Mesenchymal stem cell (in vitro differentiated cells and primary cell): ENCODE measurements around the gene C2orf81.

Experiments
- DNase-seq: peaks from one replicate; pipeline ENCODE4 v3.0.0-alpha.2; 2013
- H2AFZ ChIP-seq: one replicate; pipeline ENCODE4 v1.6.1; 2013; ENCODE audit warnings: low read depth, mild to moderate bottlenecking, control low read depth, inconsistent platforms, low read length, moderate library complexity
- H2AK5ac ChIP-seq: 2 replicates; pipeline ENCODE4 v1.6.1; 2013; ENCODE audit warnings: low read length, moderate library complexity, mild to moderate bottlenecking, inconsistent platforms; ENCODE audit not compliant: severe bottlenecking
- H2BK120ac ChIP-seq: one replicate; pipeline ENCODE4 v1.6.1; 2013; ENCODE audit warnings: low read depth, mild to moderate bottlenecking, inconsistent platforms, low read length, moderate library complexity
- H2BK12ac ChIP-seq, 2 experiments: one replicate each; pipeline ENCODE4 v1.6.1; 2013; ENCODE audit warnings: inconsistent platforms in 2 of 2, low read length in 2 of 2, mild to moderate bottlenecking in 2 of 2, moderate library complexity in 2 of 2, control low read depth in 1 of 2
- H2BK15ac ChIP-seq: one replicate; pipeline ENCODE4 v1.6.1; 2013; ENCODE audit warnings: mild to moderate bottlenecking, low read depth, inconsistent platforms; ENCODE audit not compliant: poor library complexity, severe bottlenecking
- H2BK5ac ChIP-seq: 2 replicates; pipeline ENCODE4 v1.6.1; 2013; ENCODE audit warnings: low read depth, mild to moderate bottlenecking, low read length, control low read depth, inconsistent platforms; ENCODE audit not compliant: poor library complexity, severe bottlenecking
- H3K14ac ChIP-seq, 2 experiments: one replicate each; pipeline ENCODE4 v1.6.1; 2013; ENCODE audit warnings: inconsistent platforms in 2 of 2, low read length in 2 of 2, control low read depth in 1 of 2, mild to moderate bottlenecking in 1 of 2, moderate library complexity in 1 of 2
- H3K18ac ChIP-seq, 2 experiments: one replicate each; pipeline ENCODE4 v1.6.1; 2013; ENCODE audit warnings: inconsistent platforms in 2 of 2, low read length in 2 of 2, control low read depth in 1 of 2, low read depth in 1 of 2, mild to moderate bottlenecking in 1 of 2
- H3K23ac ChIP-seq, 2 experiments: one replicate each; pipeline ENCODE4 v1.6.1; 2013; ENCODE audit warnings: inconsistent platforms in 2 of 2, low read length in 2 of 2, mild to moderate bottlenecking in 2 of 2, moderate library complexity in 2 of 2, control low read depth in 1 of 2
- H3K27ac ChIP-seq: 2 replicates; pipeline ENCODE4 v1.5.1; 2013; ENCODE audit warnings: mild to moderate bottlenecking, moderate library complexity, low read length, control low read depth, inconsistent platforms; ENCODE audit not compliant: poor library complexity, severe bottlenecking
- H3K27me3 ChIP-seq, 2 experiments: 2 replicates each; pipeline versions ENCODE4 v1.6.1 to v1.7.0; 2013; ENCODE audit warnings: low read length in 2 of 2, mild to moderate bottlenecking in 2 of 2, moderate library complexity in 2 of 2, control low read depth in 1 of 2, inconsistent platforms in 1 of 2; ENCODE audit not compliant: control insufficient read depth in 1 of 2, insufficient read depth in 1 of 2
- H3K36me3 ChIP-seq, 2 experiments: 2 replicates each; pipeline versions ENCODE4 v1.6.1 to v1.7.0; 2013; ENCODE audit warnings: low read length in 2 of 2, control low read depth in 1 of 2, inconsistent platforms in 1 of 2, low read depth in 1 of 2, mild to moderate bottlenecking in 1 of 2; ENCODE audit not compliant: insufficient read depth in 2 of 2, control insufficient read depth in 1 of 2
- H3K4ac ChIP-seq, 2 experiments: one replicate each; pipeline ENCODE4 v1.6.1; 2013; ENCODE audit warnings: inconsistent platforms in 2 of 2, low read length in 2 of 2, mild to moderate bottlenecking in 2 of 2, moderate library complexity in 2 of 2, control low read depth in 1 of 2, low read depth in 1 of 2
- H3K4me1 ChIP-seq: 2 replicates; pipeline ENCODE4 v1.6.1; 2013; ENCODE audit warnings: low read depth, low read length, control low read depth; ENCODE audit not compliant: control insufficient read depth, insufficient read depth
- H3K4me2 ChIP-seq: 2 replicates; pipeline ENCODE4 v1.6.1; 2013; ENCODE audit warnings: low read length, mild to moderate bottlenecking, inconsistent platforms; ENCODE audit not compliant: poor library complexity, severe bottlenecking
- H3K4me3 ChIP-seq, 2 experiments: 2 replicates each; pipeline versions ENCODE4 v1.5.1 to v1.7.0; 2013; ENCODE audit warnings: low read length in 2 of 2, mild to moderate bottlenecking in 2 of 2, control low read depth in 1 of 2, low read depth in 1 of 2; ENCODE audit not compliant: insufficient read depth in 1 of 2
- H3K79me1 ChIP-seq: replicated peaks from 2 replicates; pipeline ENCODE4 v1.6.1; 2013; ENCODE audit warnings: mild to moderate bottlenecking, control low read depth, low read length, inconsistent platforms; ENCODE audit not compliant: poor library complexity, severe bottlenecking
- H3K9ac ChIP-seq: 2 replicates; pipeline ENCODE4 v1.7.0; 2013; ENCODE audit warnings: mild to moderate bottlenecking, low read length, moderate library complexity
- H3K9me3 ChIP-seq: 2 replicates; pipeline ENCODE4 v1.7.0; 2013; ENCODE audit warnings: mild to moderate bottlenecking, low read length; ENCODE audit not compliant: control insufficient read depth
- H4K8ac ChIP-seq: one replicate; pipeline ENCODE4 v1.6.1; 2013; ENCODE audit warnings: inconsistent platforms, mild to moderate bottlenecking, low read length, moderate library complexity
- H4K91ac ChIP-seq: one replicate; pipeline ENCODE4 v1.6.1; 2013; ENCODE audit warnings: mild to moderate bottlenecking, low read length, inconsistent platforms
- WGBS: methylation state at CpG from one replicate; pipeline ENCODE4 v1.1.7; 2013; ENCODE audit warnings: mixed read lengths; 5-methylcytosine and 5-hydroxymethylcytosine counted together

C2orf81 gene

DNA sequence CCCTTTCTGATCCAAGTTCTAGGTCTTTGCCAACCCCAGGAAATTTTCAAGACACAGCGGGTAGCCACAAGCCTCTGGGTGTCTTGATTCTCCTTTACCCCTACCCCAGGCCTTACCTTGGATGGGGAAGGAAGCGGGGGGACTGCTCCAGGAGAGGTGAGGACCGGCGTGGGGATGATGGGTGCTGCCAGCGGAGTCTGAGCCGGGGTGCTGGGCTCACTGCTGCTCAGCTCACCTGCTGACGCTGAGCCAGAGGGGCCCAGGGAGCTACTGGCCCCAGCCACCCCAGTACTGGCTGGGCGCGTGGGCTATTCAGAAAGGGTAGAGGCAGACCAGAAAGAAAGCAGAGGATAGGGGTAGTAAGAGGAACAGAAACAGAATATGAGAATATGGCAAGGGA, 50.0 kb downstream of the C2orf81 start:
- Histone ChIP-seq H2BK120ac (no peak overlapping the region), H3K79me1 (peaks cover 57% of the 10 kb centered on the region), H3K4me1 (peaks cover 10% of the 10 kb centered on the region), H4K91ac (no peak overlapping the region), H2AK5ac (no peak overlapping the region), H2BK5ac (no peak overlapping the region), H3K4me2 (no peak overlapping the region), H3K18ac (no peak overlapping the region), H2BK12ac (no peak overlapping the region), H3K23ac (no peak overlapping the region), H2BK15ac (no peak overlapping the region), H3K14ac (no peak overlapping the region), H3K9me3 (no peaks in the 10 kb centered on the region), H3K36me3 (peaks cover 72 to 76% of the 10 kb centered on the region in 2 experiments), H3K9ac (no peak overlapping the region), H3K27ac (no peak overlapping the region), H3K4ac (no peak overlapping the region), H4K8ac (no peak overlapping the region), H3K4me3 (no peak overlapping the region), H3K27me3 (no peaks in the 10 kb centered on the region), H2AFZ (no peak overlapping the region)
- no peak for DNase-seq
- WGBS: 98% methylated on average over 9 of the region's 9 CpGs

GRCh38 chr2:74369976-74370375, 51.4 kb downstream of the C2orf81 start:
- H3K4me2 ChIP-seq: no peak overlapping the region
- peaks cover 43% of the 10 kb centered on the region for H3K79me1 ChIP-seq
- no peak overlapping the region for H2AFZ ChIP-seq
- H2BK15ac ChIP-seq: no peak overlapping the region
- no peak overlapping the region for H3K27ac ChIP-seq
- H3K4ac ChIP-seq: no peak overlapping the region
- no peak overlapping the region for H4K91ac ChIP-seq
- H2BK12ac ChIP-seq: no peak overlapping the region
- WGBS: 100% methylated on average over 4 of the region's 7 CpGs
- H3K18ac ChIP-seq: no peak overlapping the region
- H3K4me1 ChIP-seq: peaks cover 10% of the 10 kb centered on the region
- no peak overlapping the region for H2AK5ac ChIP-seq
- no peak overlapping the region for H4K8ac ChIP-seq
- H3K9me3 ChIP-seq: no peaks in the 10 kb centered on the region
- DNase-seq: no peak
- peaks cover 73 to 76% of the 10 kb centered on the region in 2 experiments for H3K36me3 ChIP-seq
- H3K4me3 ChIP-seq: no peak overlapping the region
- H3K14ac ChIP-seq: no peak overlapping the region
- no peaks in the 10 kb centered on the region for H3K27me3 ChIP-seq
- no peak overlapping the region for H3K23ac ChIP-seq
- H2BK5ac ChIP-seq: no peak overlapping the region
- H3K9ac ChIP-seq: no peak overlapping the region
- no peak overlapping the region for H2BK120ac ChIP-seq

GRCh38 chr2:74368499-74368898, 52.9 kb downstream of the C2orf81 start:
- H4K8ac ChIP-seq: no peak overlapping the region
- no peak overlapping the region for H2BK12ac ChIP-seq
- H3K79me1 ChIP-seq: peaks cover 33% of the 10 kb centered on the region
- WGBS: 98% methylated on average over 5 of the region's 5 CpGs
- H3K36me3 ChIP-seq: peaks cover 80 to 90% of the 10 kb centered on the region in 2 experiments
- H2BK15ac ChIP-seq: no peak overlapping the region
- H3K4me3 ChIP-seq: no peak overlapping the region
- no peak overlapping the region for H4K91ac ChIP-seq
- no peak overlapping the region for H2AFZ ChIP-seq
- H3K14ac ChIP-seq: no peak overlapping the region
- H2BK5ac ChIP-seq: no peak overlapping the region
- H3K18ac ChIP-seq: no peak overlapping the region
- no peaks in the 10 kb centered on the region for H3K27me3 ChIP-seq
- H3K27ac ChIP-seq: no peak overlapping the region
- H3K4me1 ChIP-seq: no peaks in the 10 kb centered on the region
- no peak for DNase-seq
- no peak overlapping the region for H3K4ac ChIP-seq
- H3K4me2 ChIP-seq: no peak overlapping the region
- no peak overlapping the region for H3K9ac ChIP-seq
- no peak overlapping the region for H2AK5ac ChIP-seq
- no peaks in the 10 kb centered on the region for H3K9me3 ChIP-seq
- H3K23ac ChIP-seq: no peak overlapping the region
- H2BK120ac ChIP-seq: no peak overlapping the region

- no peaks in the 10 kb centered on the region for H3K27me3 ChIP-seq
- H4K91ac ChIP-seq: no peak overlapping the region
- H4K8ac ChIP-seq: no peak overlapping the region
- H3K4me2 ChIP-seq: no peak overlapping the region
- no peak overlapping the region for H3K23ac ChIP-seq
- H2BK5ac ChIP-seq: no peak overlapping the region
- no peak overlapping the region for H2BK12ac ChIP-seq
- no peak overlapping the region for H2BK120ac ChIP-seq
- no peak overlapping the region for H3K18ac ChIP-seq
- DNase-seq: no peak
- H2BK15ac ChIP-seq: no peak overlapping the region
- peaks cover 86 to 97% of the 10 kb centered on the region in 2 experiments for H3K36me3 ChIP-seq
- peaks cover 25% of the 10 kb centered on the region for H3K79me1 ChIP-seq
- no peaks in the 10 kb centered on the region for H3K4me1 ChIP-seq
- no peak overlapping the region for H3K27ac ChIP-seq
- no peak overlapping the region for H3K4ac ChIP-seq
- H3K4me3 ChIP-seq: no peak overlapping the region
- no peak overlapping the region for H3K14ac ChIP-seq
- no peak overlapping the region for H3K9ac ChIP-seq
- 99% methylated on average over 7 of the region's 7 CpGs for WGBS
- H2AFZ ChIP-seq: no peak overlapping the region
- no peaks in the 10 kb centered on the region for H3K9me3 ChIP-seq
- H2AK5ac ChIP-seq: no peak overlapping the region
These were observed 53.6 kb downstream of the C2orf81 start for GRCh38 chr2:74367789-74368188.
